Keratinocyte (primary cell): ENCODE data around the gene TBCB. TPM values are rescaled to one million over a fixed set of nuclear protein-coding genes. Genes with fewer than 3 reads are reported as not detected.
"Not testable (repeated sequence)": the region's sequence is repeated elsewhere in the genome, so short reads cannot be mapped to it uniquely, and the experiment has no call there.

Experiments used
- DNase-seq: peaks from one replicate; pipeline ENCODE4 v3.0.0-alpha.2; 2011; ENCODE audit warnings: low read depth, missing footprints, low spot score
- FAIRE-seq: peaks from 2 replicates; lab custom pipeline; 2011; peaks lifted over from hg19 to GRCh38; lab: Jason Lieb, UNC
- H2AFZ ChIP-seq: 2 replicates; pipeline ENCODE4 v1.6.0; 2012; ENCODE audit warnings: low read length, control low read depth, inconsistent platforms; ENCODE audit not compliant: control insufficient read depth
- H3K27ac ChIP-seq: 2 replicates; pipeline ENCODE4 v1.5.1; 2011; ENCODE audit warnings: low read length; ENCODE audit not compliant: control insufficient read depth, insufficient read depth
- H3K27me3 ChIP-seq: 3 replicates; pipeline ENCODE4 v1.6.0; 2011; ENCODE audit warnings: low read length; ENCODE audit not compliant: control insufficient read depth, insufficient read depth; ENCODE audit errors: extremely low read depth
- H3K36me3 ChIP-seq, 2 experiments: 2 replicates in 1 of 2; 3 replicates in 1 of 2; pipeline ENCODE4 v1.5.1; 2011; ENCODE audit warnings: low read length in 2 of 2, mild to moderate bottlenecking in 1 of 2; ENCODE audit not compliant: control insufficient read depth in 2 of 2, insufficient read depth in 2 of 2; ENCODE audit errors: extremely low read depth in 1 of 2
- H3K4me1 ChIP-seq: 3 replicates; pipeline ENCODE4 v1.5.1; 2011; ENCODE audit warnings: low read length; ENCODE audit not compliant: control insufficient read depth, insufficient read depth; ENCODE audit errors: extremely low read depth
- H3K4me2 ChIP-seq: 3 replicates; pipeline ENCODE4 v1.6.0; 2011; ENCODE audit warnings: low read depth, low read length; ENCODE audit not compliant: control insufficient read depth, insufficient read depth; ENCODE audit errors: extremely low read depth
- H3K4me3 ChIP-seq, 3 experiments: fragments of 200-600 bp in 1 of 3; sonication (generic) in 1 of 3; 2 replicates in 2 of 3; 3 replicates in 1 of 3; pipeline ENCODE4 v1.5.1; 2011 to 2016; ENCODE audit warnings: low read length in 3 of 3, mild to moderate bottlenecking in 3 of 3, control low read depth in 2 of 3, inconsistent platforms in 1 of 3, low read depth in 1 of 3, mixed read lengths in 1 of 3, mixed run types in 1 of 3, moderate library complexity in 1 of 3; ENCODE audit not compliant: control insufficient read depth in 2 of 3, insufficient read depth in 2 of 3; ENCODE audit errors: extremely low read depth in 1 of 3
- H3K79me2 ChIP-seq: 2 replicates; pipeline ENCODE4 v1.6.0; 2012; ENCODE audit warnings: low read length; ENCODE audit not compliant: control insufficient read depth, insufficient read depth
- H3K9ac ChIP-seq: 3 replicates; pipeline ENCODE4 v1.6.0; 2011; ENCODE audit warnings: low read length; ENCODE audit not compliant: control insufficient read depth, insufficient read depth; ENCODE audit errors: extremely low read depth
- H3K9me1 ChIP-seq: 3 replicates; pipeline ENCODE4 v1.6.0; 2011; ENCODE audit warnings: low read length; ENCODE audit not compliant: control insufficient read depth, insufficient read depth; ENCODE audit errors: extremely low read depth
- H3K9me3 ChIP-seq: 2 replicates; pipeline ENCODE4 v1.5.1; 2012; ENCODE audit warnings: low read depth, low read length; ENCODE audit not compliant: control insufficient read depth
- H4K20me1 ChIP-seq: 3 replicates; pipeline ENCODE4 v1.6.0; 2011; ENCODE audit warnings: low read length; ENCODE audit not compliant: control insufficient read depth, insufficient read depth; ENCODE audit errors: extremely low read depth
- CTCF ChIP-seq, 3 experiments: IDR thresholded peaks in 1 of 3; conservative IDR thresholded peaks in 1 of 3; optimal IDR thresholded peaks in 1 of 3; 2 replicates in 2 of 3; 3 replicates in 1 of 3; pipeline versions ENCODE3 to v1.5.1; 2011; ENCODE audit warnings: low read length in 3 of 3, mild to moderate bottlenecking in 3 of 3, moderate library complexity in 2 of 3, control low read depth in 1 of 3, inconsistent platforms in 1 of 3; ENCODE audit not compliant: insufficient read depth in 2 of 3; ENCODE audit errors: extremely low read depth in 1 of 3
- EZH2 ChIP-seq: IDR thresholded peaks from one replicate; pipeline ENCODE4 v1.6.1; 2012; ENCODE audit warnings: inconsistent platforms, mild to moderate bottlenecking, low read length, moderate library complexity
- dilution Hi-C: fragments of 300-500 bp; cut with MboI; formaldehyde crosslinking; loops from one replicate; pipeline ENCODE4 v1.7.0; 2020; ENCODE audit warnings: low sequenced_read_pairs; ENCODE audit not compliant: extremely low pct_ligation_motif_present
- polyA minus RNA-seq, 3 experiments: library from RNA; depleted of rRNA, polyadenylated mRNA; stranded (reverse); fragments of >200 nt; gene quantifications; 1 replicate in 1 of 3; 2 replicates in 1 of 3; 3 replicates in 1 of 3; pipeline ENCODE4 v1.2.3, GENCODE V29; 2011
- polyA plus RNA-seq, 5 experiments: library from polyadenylated mRNA; depleted of rRNA in 3 of 5; stranded (reverse) in 3 of 5; stranded (forward) in 1 of 5; unstranded in 1 of 5; fragments of >200 nt; gene quantifications; 1 replicate in 1 of 5; 2 replicates in 3 of 5; 3 replicates in 1 of 5; pipeline versions ENCODE4 v1.2.1 to v1.2.3, GENCODE V29; 2011 to 2012; ENCODE audit warnings: missing spikeins in 2 of 5, low read depth in 1 of 5, low replicate concordance in 1 of 5

Gene TBCB, protein sequence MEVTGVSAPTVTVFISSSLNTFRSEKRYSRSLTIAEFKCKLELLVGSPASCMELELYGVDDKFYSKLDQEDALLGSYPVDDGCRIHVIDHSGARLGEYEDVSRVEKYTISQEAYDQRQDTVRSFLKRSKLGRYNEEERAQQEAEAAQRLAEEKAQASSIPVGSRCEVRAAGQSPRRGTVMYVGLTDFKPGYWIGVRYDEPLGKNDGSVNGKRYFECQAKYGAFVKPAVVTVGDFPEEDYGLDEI
- polyA plus RNA-seq (179 to 193 TPM (median 183 TPM) in 3 replicates), polyA minus RNA-seq (111 to 205 TPM (median 156 TPM) in 3 replicates)
- polyA plus RNA-seq (2011; ENCODE audit: low read depth), result 27.1 TPM
- 189 and 218 TPM in 2 replicates for polyA plus RNA-seq (2011; cell fraction: cytosol; rRNA removed)
- polyA plus RNA-seq (2011; cell fraction: nucleus; rRNA removed), result 129 and 137 TPM in 2 replicates
- polyA plus RNA-seq (2012; ENCODE audit: low replicate concordance), result 150 and 230 TPM in 2 replicates
- polyA minus RNA-seq (2011; cell fraction: cytosol; rRNA and poly(A)+ RNA removed), result 167 TPM
- 27.0 and 37.3 TPM in 2 replicates for polyA minus RNA-seq (2011; cell fraction: nucleus; rRNA and poly(A)+ RNA removed)

DNA sequence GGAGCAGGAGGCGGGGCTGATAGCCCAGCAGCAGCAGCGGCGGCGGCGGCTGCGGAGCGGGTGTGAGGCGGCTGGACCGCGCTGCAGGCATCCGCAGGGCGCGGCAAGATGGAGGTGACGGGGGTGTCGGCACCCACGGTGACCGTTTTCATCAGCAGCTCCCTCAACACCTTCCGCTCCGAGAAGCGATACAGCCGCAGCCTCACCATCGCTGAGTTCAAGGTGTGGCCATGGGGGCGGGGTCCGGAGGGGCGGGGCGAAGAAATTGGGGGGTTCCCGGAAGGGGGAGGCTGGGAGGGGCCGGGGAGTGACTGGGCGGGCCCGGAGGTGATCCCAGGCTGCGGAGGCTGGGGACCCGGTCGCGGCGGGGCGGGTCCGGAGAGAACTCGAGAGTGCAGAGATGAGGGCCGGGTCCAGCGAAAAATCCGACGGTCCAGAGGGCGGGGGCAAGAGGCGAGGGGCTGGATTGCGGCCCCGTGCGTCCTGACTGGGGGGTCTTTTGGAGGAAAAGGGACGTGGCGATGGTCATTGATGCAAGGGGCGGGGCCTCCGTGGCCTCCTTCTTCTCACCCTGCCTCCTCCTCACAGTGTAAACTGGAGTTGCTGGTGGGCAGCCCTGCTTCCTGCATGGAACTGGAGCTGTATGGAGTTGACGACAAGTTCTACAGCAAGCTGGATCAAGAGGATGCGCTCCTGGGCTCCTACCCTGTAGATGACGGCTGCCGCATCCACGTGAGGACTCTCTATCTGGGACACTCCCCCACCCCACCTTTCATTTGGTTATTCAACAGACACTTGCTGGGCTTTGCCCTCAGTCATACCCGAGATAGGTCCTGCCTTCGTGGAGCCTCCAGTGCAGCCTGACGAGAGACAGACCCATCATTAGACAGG, at the start of gene TBCB:
TBCB (plus strand) TSS at position 16 of the 891 bp plus-strand sequence; CDS start at position 109, 93 bp downstream.
- DNase-seq, result no peak
- H3K4me3 ChIP-seq, result peak within 1 kb of the TSS; percentile 83 to 97 (median 94)
- peaks cover 19% of the 10 kb centered on the region for H3K79me2 ChIP-seq
- dilution Hi-C loops, result no loop called here
- H2AFZ ChIP-seq, result peak within 1 kb of the TSS; percentile 91
- H3K36me3 ChIP-seq, result peaks cover 21 to 22% of the 10 kb centered on the region in 2 experiments
- H3K4me2 ChIP-seq, result peak within 1 kb of the TSS; percentile 97
- no peak for TF ChIP-seq CTCF (optimal IDR thresholded peaks at IDR 0.05 in 1 of 3, IDR thresholded peaks at IDR 0.05 in 1 of 3, conservative IDR thresholded peaks at IDR 0.05 in 1 of 3; ENCODE audit: extremely low read depth in 1 of 3, insufficient read depth in 2 of 3, low read length in 3 of 3)
- peak within 1 kb of the TSS; percentile 90 for H3K27ac ChIP-seq
- no peaks in the 10 kb centered on the region for H3K27me3 ChIP-seq
- no peak for FAIRE-seq
- no peaks in the 10 kb centered on the region for H3K9me1 ChIP-seq
- peak within 1 kb of the TSS; percentile 93 for H3K9ac ChIP-seq
- no peaks in the 10 kb centered on the region for H3K9me3 ChIP-seq
- peaks cover 10% of the 10 kb centered on the region for H3K4me1 ChIP-seq
- H4K20me1 ChIP-seq, result peaks cover 3% of the 10 kb centered on the region

- Histone ChIP-seq H3K9ac (no peak overlapping the region), H3K9me1 (no peaks in the 10 kb centered on the region), H3K27ac (no peak overlapping the region), H2AFZ (no peak overlapping the region), H3K9me3 (no peaks in the 10 kb centered on the region), H3K4me2 (no peak overlapping the region), H3K36me3 (peaks cover 0 to 17% of the 10 kb centered on the region in 2 experiments), H3K4me3 (no peak overlapping the region), H3K79me2 (no peaks in the 10 kb centered on the region), H3K4me1 (peaks cover 12% of the 10 kb centered on the region), H3K27me3 (no peaks in the 10 kb centered on the region), H4K20me1 (peaks cover 16% of the 10 kb centered on the region)
- dilution Hi-C loops, result no loop called here
- TF ChIP-seq EZH2 (no peak), CTCF (optimal IDR thresholded peaks at IDR 0.05 in 1 of 3, IDR thresholded peaks at IDR 0.05 in 1 of 3, conservative IDR thresholded peaks at IDR 0.05 in 1 of 3; ENCODE audit: extremely low read depth in 1 of 3, insufficient read depth in 2 of 3, low read length in 3 of 3) (no peak)
- no peak for FAIRE-seq
- DNase-seq, result no peak
Measured at GRCh38 chr19:36067681-36068080, 47.6 kb upstream of the TBCB start.

GRCh38 chr19:36068810-36069499, 46.3 kb upstream of the TBCB start:
- H3K9me3 ChIP-seq, DNase-seq, H3K9ac ChIP-seq, H2AFZ ChIP-seq, H3K4me2 ChIP-seq, H3K4me3 ChIP-seq, FAIRE-seq, H3K27ac ChIP-seq, H3K9me1 ChIP-seq, dilution Hi-C loops, H3K27me3 ChIP-seq, H3K79me2 ChIP-seq: not testable (repeated sequence)
- peaks cover 12% of the 10 kb centered on the region for H3K4me1 ChIP-seq
- peaks cover 22% of the 10 kb centered on the region for H4K20me1 ChIP-seq
- peaks cover 0 to 23% of the 10 kb centered on the region in 2 experiments for H3K36me3 ChIP-seq
